Endometrium (tissue), 2 donors: ENCODE measurements around the gene KCNQ5.

Experiments used
- FAIRE-seq: peaks from 2 replicates; lab custom pipeline; 2012; peaks lifted over from hg19 to GRCh38; lab: Jason Lieb, UNC
- donor health status: control.
- donor health status: control.

The KCNQ5 gene

GRCh38 chr6:73062837-73063236 lies 441.0 kb downstream of the KCNQ5 start:
- no peak for FAIRE-seq

- FAIRE-seq: no peak
Observed at GRCh38 chr6:73064266-73064665, 442.4 kb downstream of the KCNQ5 start.

- FAIRE-seq: no peak
Observed at GRCh38 chr6:73073238-73073637, 451.4 kb downstream of the KCNQ5 start.

- FAIRE-seq: no peak
Observed at GRCh38 chr6:73074175-73074574, 452.3 kb downstream of the KCNQ5 start.

- FAIRE-seq: no peak
Observed at GRCh38 chr6:73076211-73076954, 454.5 kb downstream of the KCNQ5 start.

- FAIRE-seq: no peak
Observed at GRCh38 chr6:73078333-73078862, 456.5 kb downstream of the KCNQ5 start.

GRCh38 chr6:73078908-73079610 lies 457.2 kb downstream of the KCNQ5 start:
- no peak for FAIRE-seq

GRCh38 chr6:73079611-73079955 lies 457.7 kb downstream of the KCNQ5 start:
- no peak for FAIRE-seq

GRCh38 chr6:73079978-73080377 lies 458.1 kb downstream of the KCNQ5 start:
- no peak for FAIRE-seq

- no peak for FAIRE-seq
Observed at GRCh38 chr6:73081955-73082354, 460.1 kb downstream of the KCNQ5 start.

GRCh38 chr6:73083886-73084285 lies 462.0 kb downstream of the KCNQ5 start:
- no peak for FAIRE-seq

GRCh38 chr6:73085443-73085871 lies 463.6 kb downstream of the KCNQ5 start:
- FAIRE-seq: no peak

- FAIRE-seq: no peak
Observed at GRCh38 chr6:73086726-73087125, 464.9 kb downstream of the KCNQ5 start.

GRCh38 chr6:73088138-73088813 lies 466.4 kb downstream of the KCNQ5 start:
- FAIRE-seq: no peak

GRCh38 chr6:73104921-73105320 lies 483.1 kb downstream of the KCNQ5 start:
- FAIRE-seq: no peak

- FAIRE-seq: no peak
Observed at GRCh38 chr6:73107016-73107415, 485.2 kb downstream of the KCNQ5 start.

GRCh38 chr6:73108949-73109348 lies 487.1 kb downstream of the KCNQ5 start:
- FAIRE-seq: no peak

- no peak for FAIRE-seq
Observed at GRCh38 chr6:73109659-73110058, 487.8 kb downstream of the KCNQ5 start.

GRCh38 chr6:73116330-73116729 lies 494.5 kb downstream of the KCNQ5 start:
- no peak for FAIRE-seq

- FAIRE-seq: no peak
Observed at GRCh38 chr6:73121421-73121993, 499.6 kb downstream of the KCNQ5 start.

- no peak for FAIRE-seq
Observed at GRCh38 chr6:73123632-73124329, 501.9 kb downstream of the KCNQ5 start.
